ENCODE data around the gene GARS1.
"Not testable (repeated sequence)": the region's sequence is repeated elsewhere in the genome, so short reads cannot be mapped to it uniquely, and the experiment has no call there.

GARS1 gene

GRCh38 chr7:30630986-30631385 lies 36.3 kb downstream of the GARS1 start:
- DNase-seq: no peak

- DNase-seq: no peak
Observed at GRCh38 chr7:30633223-30633622, 38.5 kb downstream of the GARS1 start.

- DNase-seq: no peak
Observed at GRCh38 chr7:30634193-30634626, 39.5 kb downstream of the GARS1 start.

GRCh38 chr7:30634634-30635201 lies 40.0 kb downstream of the GARS1 start:
- DNase-seq: no peak

- DNase-seq: no peak
Observed at GRCh38 chr7:30635798-30636197, 41.1 kb downstream of the GARS1 start.

- not testable (repeated sequence) for DNase-seq
Observed at GRCh38 chr7:30642322-30642721, 47.6 kb downstream of the GARS1 start.

- DNase-seq: peak in 1 of 2 experiments; percentile 20
Observed at GRCh38 chr7:30642789-30643188, 48.1 kb downstream of the GARS1 start.

- no peak for DNase-seq
Observed at GRCh38 chr7:30644286-30644955, 49.7 kb downstream of the GARS1 start.

GRCh38 chr7:30645661-30646060 lies 51.0 kb downstream of the GARS1 start:
- DNase-seq: no peak

GRCh38 chr7:30646154-30646553 lies 51.5 kb downstream of the GARS1 start:
- no peak for DNase-seq

- DNase-seq: no peak
Observed at GRCh38 chr7:30647589-30648364, 53.1 kb downstream of the GARS1 start.

GRCh38 chr7:30648744-30649540 lies 54.3 kb downstream of the GARS1 start:
- no peak for DNase-seq

GRCh38 chr7:30649717-30650420 lies 55.2 kb downstream of the GARS1 start:
- no peak for DNase-seq

GRCh38 chr7:30650421-30650808 lies 55.7 kb downstream of the GARS1 start:
- DNase-seq: no peak

GRCh38 chr7:30652132-30652531 lies 57.5 kb downstream of the GARS1 start:
- no peak for DNase-seq

- DNase-seq: no peak
Observed at GRCh38 chr7:30652698-30653641, 58.3 kb downstream of the GARS1 start.

- no peak for DNase-seq
Observed at GRCh38 chr7:30654296-30655090, 59.8 kb downstream of the GARS1 start.

- DNase-seq: no peak
Observed at GRCh38 chr7:30655096-30655970, 60.7 kb downstream of the GARS1 start.

Measured in NCI-H526 (cell line).